LoVo (cell line): Measurements from ENCODE around the gene MYO5A.
"Not testable (repeated sequence)": the region's sequence is repeated elsewhere in the genome, so short reads cannot be mapped to it uniquely, and the experiment has no call there.

Experiments used
- DNase-seq: peaks from one replicate; pipeline ENCODE4 v3.0.0-alpha.2; 2016; ENCODE audit warnings: low spot score

Gene MYO5A

GRCh38 chr15:52540374-52541012, 11.8 kb upstream of the MYO5A start:
- DNase-seq, result no peak

GRCh38 chr15:52537459-52537858, 8.8 kb upstream of the MYO5A start:
- no peak for DNase-seq

GRCh38 chr15:52532427-52532826, 3.7 kb upstream of the MYO5A start:
- no peak for DNase-seq

- DNase-seq, result no peak
These were observed 1.3 kb upstream of the MYO5A start for GRCh38 chr15:52529940-52530339.

- DNase-seq, result no peak
These were observed 753 bp upstream of the MYO5A start for GRCh38 chr15:52529341-52529924.

GRCh38 chr15:52527911-52528563, 643 bp downstream of the MYO5A start:
- DNase-seq, result no peak

- no peak for DNase-seq
These were observed 1.3 kb downstream of the MYO5A start for GRCh38 chr15:52527196-52527910.

GRCh38 chr15:52524223-52525136, 4.2 kb downstream of the MYO5A start:
- DNase-seq, result no peak

GRCh38 chr15:52523647-52524046, 5.0 kb downstream of the MYO5A start:
- DNase-seq, result no peak

GRCh38 chr15:52523192-52523591, 5.5 kb downstream of the MYO5A start:
- no peak for DNase-seq

GRCh38 chr15:52521682-52522081, 7.0 kb downstream of the MYO5A start:
- DNase-seq, result no peak

GRCh38 chr15:52520421-52520820, 8.3 kb downstream of the MYO5A start:
- no peak for DNase-seq

- DNase-seq, result no peak
These were observed 10.0 kb downstream of the MYO5A start for GRCh38 chr15:52518487-52519371.

- no peak for DNase-seq
These were observed 11.7 kb downstream of the MYO5A start for GRCh38 chr15:52517014-52517413.

- no peak for DNase-seq
These were observed 13.3 kb downstream of the MYO5A start for GRCh38 chr15:52515343-52515742.

- no peak for DNase-seq
These were observed 14.2 kb downstream of the MYO5A start for GRCh38 chr15:52514482-52514881.

- DNase-seq, result not testable (repeated sequence)
These were observed 15.8 kb downstream of the MYO5A start for GRCh38 chr15:52512869-52513268.

GRCh38 chr15:52511084-52511483, 17.6 kb downstream of the MYO5A start:
- DNase-seq, result no peak

- no peak for DNase-seq
These were observed 19.0 kb downstream of the MYO5A start for GRCh38 chr15:52509500-52510245.

GRCh38 chr15:52506549-52506948, 22.1 kb downstream of the MYO5A start:
- no peak for DNase-seq
